HepG2 (cell line): ENCODE measurements around the gene PRSS36. TPM values are rescaled to one million over a fixed set of nuclear protein-coding genes. Genes with fewer than 3 reads are reported as not detected.
A peak's percentile ranks its signal among the peaks of the same experiment; 100 is the strongest.

Experiments
- CBFB ChIP-seq: sonication (generic); formaldehyde crosslinking; IDR thresholded peaks from 2 replicates; pipeline ENCODE4 v1.4.0; 2020; ENCODE audit warnings: missing genetic modification reagents
- ERF ChIP-seq: IDR thresholded peaks from 2 replicates; pipeline ENCODE4 v1.6.1; 2018; ENCODE audit warnings: missing biosample characterization, missing genetic modification reagents
- GATAD1 ChIP-seq: IDR thresholded peaks from 2 replicates; pipeline ENCODE4 v1.6.1; 2016; ENCODE audit warnings: missing genetic modification reagents, missing compliant biosample characterization
- HNF4G ChIP-seq, 2 experiments: sonication (generic) in 1 of 2; formaldehyde crosslinking in 1 of 2; IDR thresholded peaks; 2 replicates each; pipeline versions ENCODE4 v1.4.0 to v1.6.1; 2011 to 2020; ENCODE audit warnings: borderline replicate concordance in 2 of 2, low read depth in 2 of 2, mild to moderate bottlenecking in 2 of 2, low read length in 1 of 2, missing genetic modification reagents in 1 of 2, moderate library complexity in 1 of 2
- HOXA3 ChIP-seq: sonication (generic); formaldehyde crosslinking; IDR thresholded peaks from 2 replicates; pipeline ENCODE4 v1.5.0; 2020; ENCODE audit warnings: missing genetic modification reagents
- KLF16 ChIP-seq, 2 experiments: sonication (generic) in 1 of 2; formaldehyde crosslinking in 1 of 2; IDR thresholded peaks; 2 replicates each; pipeline versions ENCODE4 v1.6.1 to v1.8.0; 2016 to 2023; ENCODE audit warnings: missing genetic modification reagents in 2 of 2, missing compliant biosample characterization in 1 of 2
- KLF6 ChIP-seq: IDR thresholded peaks from 2 replicates; pipeline ENCODE4 v1.8.0; 2016; ENCODE audit warnings: missing biosample characterization, missing genetic modification reagents
- MXI1 ChIP-seq: IDR thresholded peaks from 3 replicates; pipeline ENCODE4 v1.6.1; 2012; ENCODE audit warnings: low read depth, low read length, inconsistent platforms, borderline replicate concordance
- NR2F6 ChIP-seq, 2 experiments: IDR thresholded peaks; 2 replicates each; pipeline ENCODE4 v1.6.1; 2016; ENCODE audit warnings: antibody characterized with exemption in 1 of 2, mild to moderate bottlenecking in 1 of 2
- SAP130 ChIP-seq: IDR thresholded peaks from 2 replicates; pipeline ENCODE4 v1.6.1; 2016; ENCODE audit warnings: low read depth
- SOX6 ChIP-seq, 2 experiments: fragments of 450-650 bp in 1 of 2; sonication (generic) in 1 of 2; formaldehyde crosslinking in 1 of 2; IDR thresholded peaks; 2 replicates each; pipeline versions ENCODE4 v1.4.0 to v1.6.1; 2017 to 2020; ENCODE audit warnings: antibody characterized with exemption in 1 of 2, mild to moderate bottlenecking in 1 of 2, missing genetic modification reagents in 1 of 2
- SP1 ChIP-seq, 2 experiments: fragments of 450-650 bp in 1 of 2; sonication (generic) in 1 of 2; formaldehyde crosslinking in 1 of 2; IDR thresholded peaks; 2 replicates each; pipeline versions ENCODE4 v1.4.0 to v1.6.1; 2016 to 2020; ENCODE audit warnings: missing genetic modification reagents in 1 of 2
- SYNCRIP ChIP-seq: fragments of 200-400 bp; formaldehyde crosslinking; IDR thresholded peaks from 2 replicates; pipeline ENCODE4 v1.6.1; 2018; ENCODE audit warnings: mild to moderate bottlenecking, low read depth, low read length; ENCODE audit not compliant: insufficient read depth
- TMF1 ChIP-seq: sonication (generic); formaldehyde crosslinking; IDR thresholded peaks from 2 replicates; pipeline ENCODE4 v1.8.1; 2022; ENCODE audit warnings: low read depth, missing genetic modification reagents
- ZFP1 ChIP-seq: IDR thresholded peaks from 2 replicates; pipeline ENCODE4 v1.6.1; 2016
- ZNF574 ChIP-seq: sonication (generic); formaldehyde crosslinking; IDR thresholded peaks from 2 replicates; pipeline ENCODE4 v1.4.0; 2020; ENCODE audit warnings: missing genetic modification reagents
- ZNF788 ChIP-seq: sonication (generic); formaldehyde crosslinking; IDR thresholded peaks from 2 replicates; pipeline ENCODE4 v1.5.0; 2020; ENCODE audit warnings: mild to moderate bottlenecking, missing genetic modification reagents, borderline replicate concordance
- ZNF850 ChIP-seq: sonication (generic); formaldehyde crosslinking; conservative IDR thresholded peaks from 2 replicates; pipeline ENCODE4 v1.9.0; 2021; ENCODE audit warnings: mild to moderate bottlenecking, missing genetic modification reagents
- polyA plus RNA-seq, 8 experiments: library from polyadenylated mRNA; depleted of rRNA in 3 of 8; stranded (reverse) in 7 of 8; unstranded in 1 of 8; fragments of >200 nt; fragmentation: Illumina TruSeq in 4 of 8; extraction: Trizol in 4 of 8; gene quantifications; 2 replicates each; pipeline versions ENCODE4 v1.2.1 to v1.2.3, GENCODE V29; 2011 to 2016; ENCODE audit warnings: low read depth in 4 of 8, missing spikeins in 1 of 8, mixed read lengths in 1 of 8; ENCODE audit not compliant: insufficient read depth in 1 of 8
- total RNA-seq, 5 experiments: library from RNA; depleted of rRNA; stranded (reverse); fragments of >200 nt; fragmentation: Illumina TruSeq; extraction: Trizol; gene quantifications; 2 replicates each; pipeline ENCODE4 v1.2.3, GENCODE V29; 2016; ENCODE audit warnings: low read depth in 1 of 5
- TF ChIP-seq, protein P1 (sequence below): sonication (generic); formaldehyde crosslinking; IDR thresholded peaks from 2 replicates; pipeline ENCODE4 v1.5.1; 2020; ENCODE audit warnings: missing genetic modification reagents, mild to moderate bottlenecking, borderline replicate concordance
- TF ChIP-seq, protein P2 (sequence below): sonication (generic); IDR thresholded peaks from 2 replicates; pipeline ENCODE4 v1.6.1; 2016; ENCODE audit warnings: low read depth, borderline replicate concordance
- TF ChIP-seq, protein P3 (sequence below): sonication (generic); formaldehyde crosslinking; IDR thresholded peaks from 2 replicates; pipeline ENCODE4 v1.8.1; 2022; ENCODE audit warnings: low read depth, mild to moderate bottlenecking, missing genetic modification reagents

Gene PRSS36
- total and polyA plus RNA-seq, 2 of the 13 experiments (the other 11 are each of a cell fraction or from before 2014, with no cell fraction given), result 1.5 to 2.1 TPM

DNA sequence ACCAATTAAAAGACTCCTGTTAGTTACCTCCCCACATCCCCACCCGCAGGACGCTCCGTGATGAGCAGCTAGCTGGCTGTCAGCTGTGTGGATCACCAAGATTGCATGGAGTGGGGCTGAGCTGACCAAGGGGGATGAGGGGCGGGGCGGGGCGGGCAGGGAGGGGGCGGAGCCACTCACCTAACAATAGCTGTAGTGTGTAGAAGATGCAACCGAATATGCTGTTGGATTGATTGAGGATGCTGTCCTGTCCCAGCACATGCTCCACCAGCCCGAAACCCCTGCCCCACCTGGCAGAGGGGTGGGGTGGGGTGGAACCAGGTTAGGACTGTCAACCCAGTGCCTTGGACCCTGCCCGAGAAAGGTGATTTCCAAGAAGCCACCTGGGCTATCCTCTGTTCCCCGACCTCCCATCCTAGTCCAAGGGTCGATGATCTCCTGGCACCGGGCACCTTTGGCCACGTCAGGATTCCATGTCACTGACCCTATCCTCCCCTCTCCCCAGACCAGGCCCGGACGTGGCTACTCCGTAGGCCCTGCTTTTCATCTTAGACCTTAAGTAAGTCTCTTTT, 56.6 kb downstream of the PRSS36 start (continued):
- TF ChIP-seq ERF (CRISPR knock-in tag) (0 out of 2 replicates have a peak, but pooled peaks have one; percentile 30), GATAD1 (CRISPR knock-in tag) (no peak), NR2F6 (IDR thresholded peaks at IDR 0.05) (no peak), NR2F6 (CRISPR knock-in tag; IDR thresholded peaks at IDR 0.05) (peak; percentile 44; the same call in 1 of the 2 replicates), ZFP1 (CRISPR knock-in tag) (no peak), ZNF850 (CRISPR knock-in tag) (0 out of 2 replicates have a peak, but pooled peaks have one; percentile 19), SOX6 (IDR thresholded peaks at IDR 0.05) (no peak), SOX6 (CRISPR knock-in tag; IDR thresholded peaks at IDR 0.05) (peak; percentile 71), HOXA3 (CRISPR knock-in tag) (peak; percentile 22; the same call in 1 of the 2 replicates), ZNF788 (CRISPR knock-in tag) (peak; percentile 51; the same call in 1 of the 2 replicates), SAP130 (CRISPR knock-in tag) (peak; percentile 77), MXI1 (0 out of 3 replicates have a peak, but pooled peaks have one; percentile 16), CBFB (CRISPR knock-in tag) (no peak), SP1 (IDR thresholded peaks at IDR 0.05) (no peak), SP1 (CRISPR knock-in tag; IDR thresholded peaks at IDR 0.05) (peak; percentile 41; the same call in 1 of the 2 replicates), SYNCRIP (no peak), TMF1 (CRISPR knock-in tag) (no peak; the same call in 1 of the 2 replicates), HNF4G (IDR thresholded peaks at IDR 0.05; ENCODE audit: borderline replicate concordance, low read depth, low read length) (peak; percentile 61), HNF4G (CRISPR knock-in tag; IDR thresholded peaks at IDR 0.05; ENCODE audit: borderline replicate concordance, low read depth) (0 out of 2 replicates have a peak, but pooled peaks have one; percentile 24), KLF6 (0 out of 2 replicates have a peak, but pooled peaks have one; percentile 42), ZNF574 (CRISPR knock-in tag) (peak; percentile 15; the same call in 1 of the 2 replicates), KLF16 (CRISPR knock-in tag; IDR thresholded peaks at IDR 0.05) (peak in 1 of 2 experiments; percentile 40; a peak in 2 of 4 replicates)
- TF ChIP-seq, protein P1, sequence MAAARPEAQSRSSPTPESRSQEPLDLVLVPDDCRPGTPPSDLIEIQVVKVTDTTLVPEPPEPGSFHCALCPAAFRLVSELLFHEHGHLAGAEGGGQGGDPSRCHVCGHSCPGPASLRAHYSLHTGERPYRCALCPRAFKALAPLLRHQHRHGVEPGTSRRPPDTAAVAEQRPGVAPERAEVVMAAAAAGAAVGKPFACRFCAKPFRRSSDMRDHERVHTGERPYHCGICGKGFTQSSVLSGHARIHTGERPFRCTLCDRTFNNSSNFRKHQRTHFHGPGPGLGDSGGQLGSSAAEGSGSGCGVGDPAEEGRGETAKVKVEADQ, result 0 out of 2 replicates have a peak, but pooled peaks have one; percentile 19
- TF ChIP-seq, protein P2, sequence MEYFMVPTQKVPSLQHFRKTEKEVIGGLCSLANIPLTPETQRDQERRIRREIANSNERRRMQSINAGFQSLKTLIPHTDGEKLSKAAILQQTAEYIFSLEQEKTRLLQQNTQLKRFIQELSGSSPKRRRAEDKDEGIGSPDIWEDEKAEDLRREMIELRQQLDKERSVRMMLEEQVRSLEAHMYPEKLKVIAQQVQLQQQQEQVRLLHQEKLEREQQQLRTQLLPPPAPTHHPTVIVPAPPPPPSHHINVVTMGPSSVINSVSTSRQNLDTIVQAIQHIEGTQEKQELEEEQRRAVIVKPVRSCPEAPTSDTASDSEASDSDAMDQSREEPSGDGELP, result peak; percentile 68; the same call in 1 of the 2 replicates
- TF ChIP-seq, protein P3, sequence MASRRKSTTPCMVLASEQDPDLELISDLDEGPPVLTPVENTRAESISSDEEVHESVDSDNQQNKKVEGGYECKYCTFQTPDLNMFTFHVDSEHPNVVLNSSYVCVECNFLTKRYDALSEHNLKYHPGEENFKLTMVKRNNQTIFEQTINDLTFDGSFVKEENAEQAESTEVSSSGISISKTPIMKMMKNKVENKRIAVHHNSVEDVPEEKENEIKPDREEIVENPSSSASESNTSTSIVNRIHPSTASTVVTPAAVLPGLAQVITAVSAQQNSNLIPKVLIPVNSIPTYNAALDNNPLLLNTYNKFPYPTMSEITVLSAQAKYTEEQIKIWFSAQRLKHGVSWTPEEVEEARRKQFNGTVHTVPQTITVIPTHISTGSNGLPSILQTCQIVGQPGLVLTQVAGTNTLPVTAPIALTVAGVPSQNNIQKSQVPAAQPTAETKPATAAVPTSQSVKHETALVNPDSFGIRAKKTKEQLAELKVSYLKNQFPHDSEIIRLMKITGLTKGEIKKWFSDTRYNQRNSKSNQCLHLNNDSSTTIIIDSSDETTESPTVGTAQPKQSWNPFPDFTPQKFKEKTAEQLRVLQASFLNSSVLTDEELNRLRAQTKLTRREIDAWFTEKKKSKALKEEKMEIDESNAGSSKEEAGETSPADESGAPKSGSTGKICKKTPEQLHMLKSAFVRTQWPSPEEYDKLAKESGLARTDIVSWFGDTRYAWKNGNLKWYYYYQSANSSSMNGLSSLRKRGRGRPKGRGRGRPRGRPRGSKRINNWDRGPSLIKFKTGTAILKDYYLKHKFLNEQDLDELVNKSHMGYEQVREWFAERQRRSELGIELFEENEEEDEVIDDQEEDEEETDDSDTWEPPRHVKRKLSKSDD, result peak; percentile 24; the same call in 1 of the 2 replicates
